ENCODE measurements around the gene PLCD1. TPM values are rescaled to one million over a fixed set of nuclear protein-coding genes. Genes with fewer than 3 reads are reported as not detected.
A peak's percentile ranks its signal among the peaks of the same experiment; 100 is the strongest.

PLCD1 gene
- total RNA-seq, 1 donor from 2014 or later: 23.6 TPM

GRCh38 chr3:38000242-38000916 is 29.1 kb downstream of the PLCD1 start:
- no peak overlapping the region for H3K27ac Mint-ChIP-seq (ENCODE audit: unreplicated experiment)
- peaks cover 18% of the 10 kb centered on the region for H3K4me1 Mint-ChIP-seq (ENCODE audit: low read depth)
- peak; percentile 39 for DNase-seq (ENCODE audit: low spot score)
- no peak for TF ChIP-seq CTCF (IDR thresholded peaks at IDR 0.05)
- H3K36me3 Mint-ChIP-seq (ENCODE audit: low read depth): no peaks in the 10 kb centered on the region
- no peaks in the 10 kb centered on the region for H3K27me3 Mint-ChIP-seq (ENCODE audit: low read depth)
- no peak overlapping the region for H3K4me3 Mint-ChIP-seq (ENCODE audit: unreplicated experiment)
- H3K9me3 Mint-ChIP-seq (ENCODE audit: low read depth): no peaks in the 10 kb centered on the region

GRCh38 chr3:37999836-38000235 is 29.6 kb downstream of the PLCD1 start:
- no peak for TF ChIP-seq CTCF (IDR thresholded peaks at IDR 0.05)
- Mint-ChIP-seq H3K4me1 (ENCODE audit: low read depth) (peaks cover 18% of the 10 kb centered on the region), H3K9me3 (ENCODE audit: low read depth) (no peaks in the 10 kb centered on the region), H3K27me3 (ENCODE audit: low read depth) (no peaks in the 10 kb centered on the region), H3K36me3 (ENCODE audit: low read depth) (no peaks in the 10 kb centered on the region), H3K4me3 (ENCODE audit: unreplicated experiment) (no peak overlapping the region), H3K27ac (ENCODE audit: unreplicated experiment) (no peak overlapping the region)
- DNase-seq (ENCODE audit: low spot score): no peak

- peak; percentile 61 for DNase-seq (ENCODE audit: low spot score)
- peaks cover 22% of the 10 kb centered on the region for H3K4me1 Mint-ChIP-seq (ENCODE audit: low read depth)
- no peak overlapping the region for H3K4me3 Mint-ChIP-seq (ENCODE audit: unreplicated experiment)
- H3K36me3 Mint-ChIP-seq (ENCODE audit: low read depth): no peaks in the 10 kb centered on the region
- no peak overlapping the region for H3K27ac Mint-ChIP-seq (ENCODE audit: unreplicated experiment)
- H3K27me3 Mint-ChIP-seq (ENCODE audit: low read depth): no peaks in the 10 kb centered on the region
- TF ChIP-seq CTCF (IDR thresholded peaks at IDR 0.05): no peak
- H3K9me3 Mint-ChIP-seq (ENCODE audit: low read depth): no peaks in the 10 kb centered on the region
These were observed 31.6 kb downstream of the PLCD1 start for GRCh38 chr3:37997791-37998370.

GRCh38 chr3:37997342-37997741 is 32.1 kb downstream of the PLCD1 start:
- H3K36me3 Mint-ChIP-seq (ENCODE audit: low read depth): no peaks in the 10 kb centered on the region
- no peaks in the 10 kb centered on the region for H3K9me3 Mint-ChIP-seq (ENCODE audit: low read depth)
- no peaks in the 10 kb centered on the region for H3K27me3 Mint-ChIP-seq (ENCODE audit: low read depth)
- no peak overlapping the region for H3K4me3 Mint-ChIP-seq (ENCODE audit: unreplicated experiment)
- no peak overlapping the region for H3K27ac Mint-ChIP-seq (ENCODE audit: unreplicated experiment)
- peak; percentile 86 for DNase-seq (ENCODE audit: low spot score)
- TF ChIP-seq CTCF (IDR thresholded peaks at IDR 0.05): no peak
- H3K4me1 Mint-ChIP-seq (ENCODE audit: low read depth): peaks cover 22% of the 10 kb centered on the region

- Mint-ChIP-seq H3K27me3 (ENCODE audit: low read depth) (no peaks in the 10 kb centered on the region), H3K36me3 (ENCODE audit: low read depth) (no peaks in the 10 kb centered on the region), H3K4me3 (ENCODE audit: unreplicated experiment) (no peak overlapping the region), H3K4me1 (ENCODE audit: low read depth) (peaks cover 22% of the 10 kb centered on the region), H3K9me3 (ENCODE audit: low read depth) (no peaks in the 10 kb centered on the region), H3K27ac (ENCODE audit: unreplicated experiment) (no peak overlapping the region)
- no peak for DNase-seq (ENCODE audit: low spot score)
- TF ChIP-seq CTCF (IDR thresholded peaks at IDR 0.05): peak; percentile 84
These were observed 32.6 kb downstream of the PLCD1 start for GRCh38 chr3:37996785-37997301.
